ENCODE data around the gene DSCAML1. TPM values are rescaled to one million over a fixed set of nuclear protein-coding genes. Genes with fewer than 3 reads are reported as not detected.
A peak's percentile ranks its signal among the peaks of the same experiment; 100 is the strongest.

The DSCAML1 gene
- total RNA-seq, 1 experiment from 2014 or later = 0.90 TPM

DNA sequence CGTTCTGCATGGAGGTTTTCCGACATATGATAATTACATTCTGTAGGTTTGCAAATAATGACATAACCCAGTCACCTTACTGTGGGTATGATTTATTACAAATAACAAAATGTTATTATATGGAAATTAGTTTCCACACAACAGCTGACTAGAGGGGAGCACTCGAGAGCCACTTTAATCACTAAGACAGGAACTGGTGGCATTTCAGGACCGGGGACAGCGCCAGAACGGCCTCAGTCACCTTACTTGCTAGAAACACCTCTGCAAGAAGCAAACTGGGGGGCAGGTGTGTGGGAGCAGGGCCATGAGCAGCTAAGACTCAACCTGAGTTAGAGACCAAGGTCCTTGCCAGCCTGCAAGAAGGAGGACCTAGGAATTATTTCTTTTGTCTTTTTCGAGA is 199.9 kb downstream of the DSCAML1 start (continued):
- TF ChIP-seq TEAD4 (CRISPR knock-in tag; IDR thresholded peaks at IDR 0.05) (peak; percentile 68; the same call in 1 of the 2 replicates), ETV6 (CRISPR knock-in tag; IDR thresholded peaks at IDR 0.05) (no peak), ZNF512 (CRISPR knock-in tag; IDR thresholded peaks at IDR 0.05; ENCODE audit: borderline replicate concordance) (no peak), NR1H2 (CRISPR knock-in tag; IDR thresholded peaks at IDR 0.05) (no peak), ZNF423 (CRISPR knock-in tag; IDR thresholded peaks at IDR 0.05) (no peak), ZNF232 (CRISPR knock-in tag; IDR thresholded peaks at IDR 0.05) (peak; percentile 86), USF1 (CRISPR knock-in tag; IDR thresholded peaks at IDR 0.05) (peak; percentile 49; the same call in 1 of the 2 replicates)
- TF ChIP-seq, protein P1, sequence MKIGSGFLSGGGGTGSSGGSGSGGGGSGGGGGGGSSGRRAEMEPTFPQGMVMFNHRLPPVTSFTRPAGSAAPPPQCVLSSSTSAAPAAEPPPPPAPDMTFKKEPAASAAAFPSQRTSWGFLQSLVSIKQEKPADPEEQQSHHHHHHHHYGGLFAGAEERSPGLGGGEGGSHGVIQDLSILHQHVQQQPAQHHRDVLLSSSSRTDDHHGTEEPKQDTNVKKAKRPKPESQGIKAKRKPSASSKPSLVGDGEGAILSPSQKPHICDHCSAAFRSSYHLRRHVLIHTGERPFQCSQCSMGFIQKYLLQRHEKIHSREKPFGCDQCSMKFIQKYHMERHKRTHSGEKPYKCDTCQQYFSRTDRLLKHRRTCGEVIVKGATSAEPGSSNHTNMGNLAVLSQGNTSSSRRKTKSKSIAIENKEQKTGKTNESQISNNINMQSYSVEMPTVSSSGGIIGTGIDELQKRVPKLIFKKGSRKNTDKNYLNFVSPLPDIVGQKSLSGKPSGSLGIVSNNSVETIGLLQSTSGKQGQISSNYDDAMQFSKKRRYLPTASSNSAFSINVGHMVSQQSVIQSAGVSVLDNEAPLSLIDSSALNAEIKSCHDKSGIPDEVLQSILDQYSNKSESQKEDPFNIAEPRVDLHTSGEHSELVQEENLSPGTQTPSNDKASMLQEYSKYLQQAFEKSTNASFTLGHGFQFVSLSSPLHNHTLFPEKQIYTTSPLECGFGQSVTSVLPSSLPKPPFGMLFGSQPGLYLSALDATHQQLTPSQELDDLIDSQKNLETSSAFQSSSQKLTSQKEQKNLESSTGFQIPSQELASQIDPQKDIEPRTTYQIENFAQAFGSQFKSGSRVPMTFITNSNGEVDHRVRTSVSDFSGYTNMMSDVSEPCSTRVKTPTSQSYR (CRISPR knock-in tag; IDR thresholded peaks at IDR 0.05) = 0 out of 2 replicates have a peak, but pooled peaks have one; percentile 32

- no peak for TF ChIP-seq SMAD4 (CRISPR knock-in tag; IDR thresholded peaks at IDR 0.05)
- no peak for TF ChIP-seq ZNF263 (CRISPR knock-in tag; IDR thresholded peaks at IDR 0.05; ENCODE audit: low read depth)
- TF ChIP-seq, protein P2, sequence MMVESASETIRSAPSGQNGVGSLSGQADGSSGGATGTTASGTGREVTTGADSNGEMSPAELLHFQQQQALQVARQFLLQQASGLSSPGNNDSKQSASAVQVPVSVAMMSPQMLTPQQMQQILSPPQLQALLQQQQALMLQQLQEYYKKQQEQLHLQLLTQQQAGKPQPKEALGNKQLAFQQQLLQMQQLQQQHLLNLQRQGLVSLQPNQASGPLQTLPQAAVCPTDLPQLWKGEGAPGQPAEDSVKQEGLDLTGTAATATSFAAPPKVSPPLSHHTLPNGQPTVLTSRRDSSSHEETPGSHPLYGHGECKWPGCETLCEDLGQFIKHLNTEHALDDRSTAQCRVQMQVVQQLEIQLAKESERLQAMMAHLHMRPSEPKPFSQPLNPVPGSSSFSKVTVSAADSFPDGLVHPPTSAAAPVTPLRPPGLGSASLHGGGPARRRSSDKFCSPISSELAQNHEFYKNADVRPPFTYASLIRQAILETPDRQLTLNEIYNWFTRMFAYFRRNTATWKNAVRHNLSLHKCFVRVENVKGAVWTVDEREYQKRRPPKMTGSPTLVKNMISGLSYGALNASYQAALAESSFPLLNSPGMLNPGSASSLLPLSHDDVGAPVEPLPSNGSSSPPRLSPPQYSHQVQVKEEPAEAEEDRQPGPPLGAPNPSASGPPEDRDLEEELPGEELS (CRISPR knock-in tag; IDR thresholded peaks at IDR 0.05) = no peak
- no peak for TF ChIP-seq ETV6 (CRISPR knock-in tag; IDR thresholded peaks at IDR 0.05)
- TF ChIP-seq, protein P3, sequence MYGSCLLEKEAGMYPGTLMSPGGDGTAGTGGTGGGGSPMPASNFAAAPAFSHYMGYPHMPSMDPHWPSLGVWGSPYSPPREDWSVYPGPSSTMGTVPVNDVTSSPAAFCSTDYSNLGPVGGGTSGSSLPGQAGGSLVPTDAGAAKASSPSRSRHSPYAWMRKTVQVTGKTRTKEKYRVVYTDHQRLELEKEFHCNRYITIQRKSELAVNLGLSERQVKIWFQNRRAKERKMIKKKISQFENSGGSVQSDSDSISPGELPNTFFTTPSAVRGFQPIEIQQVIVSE (CRISPR knock-in tag; IDR thresholded peaks at IDR 0.05; ENCODE audit: borderline replicate concordance) = no peak
- TF ChIP-seq TEAD4 (CRISPR knock-in tag; IDR thresholded peaks at IDR 0.05) = no peak
- TF ChIP-seq ELF4 (CRISPR knock-in tag; IDR thresholded peaks at IDR 0.05; ENCODE audit: low read depth) = no peak
- TF ChIP-seq RORB (CRISPR knock-in tag; IDR thresholded peaks at IDR 0.05) = no peak
- TF ChIP-seq CREB1 (CRISPR knock-in tag; IDR thresholded peaks at IDR 0.05) = no peak
- TF ChIP-seq, protein P4, sequence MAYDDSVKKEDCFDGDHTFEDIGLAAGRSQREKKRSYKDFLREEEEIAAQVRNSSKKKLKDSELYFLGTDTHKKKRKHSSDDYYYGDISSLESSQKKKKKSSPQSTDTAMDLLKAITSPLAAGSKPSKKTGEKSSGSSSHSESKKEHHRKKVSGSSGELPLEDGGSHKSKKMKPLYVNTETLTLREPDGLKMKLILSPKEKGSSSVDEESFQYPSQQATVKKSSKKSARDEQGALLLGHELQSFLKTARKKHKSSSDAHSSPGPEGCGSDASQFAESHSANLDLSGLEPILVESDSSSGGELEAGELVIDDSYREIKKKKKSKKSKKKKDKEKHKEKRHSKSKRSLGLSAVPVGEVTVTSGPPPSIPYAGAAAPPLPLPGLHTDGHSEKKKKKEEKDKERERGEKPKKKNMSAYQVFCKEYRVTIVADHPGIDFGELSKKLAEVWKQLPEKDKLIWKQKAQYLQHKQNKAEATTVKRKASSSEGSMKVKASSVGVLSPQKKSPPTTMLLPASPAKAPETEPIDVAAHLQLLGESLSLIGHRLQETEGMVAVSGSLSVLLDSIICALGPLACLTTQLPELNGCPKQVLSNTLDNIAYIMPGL (CRISPR knock-in tag; IDR thresholded peaks at IDR 0.05) = no peak
- TF ChIP-seq ZNF317 (CRISPR knock-in tag; IDR thresholded peaks at IDR 0.05; ENCODE audit: borderline replicate concordance, low read depth) = no peak
- H3K4me1 Mint-ChIP-seq = peaks cover 12% of the 10 kb centered on the region
- DNase-seq (ENCODE audit: low spot score) (no peak), ATAC-seq (peak; percentile 33; the same call in 1 of the 2 replicates)
- H3K27me3 Mint-ChIP-seq (ENCODE audit: low read depth) = no peaks in the 10 kb centered on the region
- ChIA-PET POLR2A (interaction anchor here (0.7 kb wide), 1 partner anchor 48 kb away, joined by 4 read pairs; no protein-coding TSS in a partner anchor), CTCF (interaction anchor here (0.7 to 2.6 kb wide), 3 partner anchors 14 to 170 kb away, joined by 3 to 12 read pairs (median 3); no protein-coding TSS in a partner anchor)
- no peaks in the 10 kb centered on the region for H3K36me3 Mint-ChIP-seq
- no peak overlapping the region for H3K4me3 Mint-ChIP-seq
- no peak overlapping the region for H3K27ac Mint-ChIP-seq
- H3K9me3 Mint-ChIP-seq = no peaks in the 10 kb centered on the region
Measured at GRCh38 chr11:117595440-117595839, 201.6 kb downstream of the DSCAML1 start.
